GM18858 (cell line): ENCODE measurements around the gene CHCHD1.
A peak's percentile ranks its signal among the peaks of the same experiment; 100 is the strongest.
"Not testable (repeated sequence)": the region's sequence is repeated elsewhere in the genome, so short reads cannot be mapped to it uniquely, and the experiment has no call there.

Source experiments
- ATAC-seq: cut with Tn5 transposase; IDR thresholded peaks from one replicate; pipeline ENCODE4 v1.9.1; 2021; ENCODE audit not compliant: unreplicated experiment

The CHCHD1 gene

DNA sequence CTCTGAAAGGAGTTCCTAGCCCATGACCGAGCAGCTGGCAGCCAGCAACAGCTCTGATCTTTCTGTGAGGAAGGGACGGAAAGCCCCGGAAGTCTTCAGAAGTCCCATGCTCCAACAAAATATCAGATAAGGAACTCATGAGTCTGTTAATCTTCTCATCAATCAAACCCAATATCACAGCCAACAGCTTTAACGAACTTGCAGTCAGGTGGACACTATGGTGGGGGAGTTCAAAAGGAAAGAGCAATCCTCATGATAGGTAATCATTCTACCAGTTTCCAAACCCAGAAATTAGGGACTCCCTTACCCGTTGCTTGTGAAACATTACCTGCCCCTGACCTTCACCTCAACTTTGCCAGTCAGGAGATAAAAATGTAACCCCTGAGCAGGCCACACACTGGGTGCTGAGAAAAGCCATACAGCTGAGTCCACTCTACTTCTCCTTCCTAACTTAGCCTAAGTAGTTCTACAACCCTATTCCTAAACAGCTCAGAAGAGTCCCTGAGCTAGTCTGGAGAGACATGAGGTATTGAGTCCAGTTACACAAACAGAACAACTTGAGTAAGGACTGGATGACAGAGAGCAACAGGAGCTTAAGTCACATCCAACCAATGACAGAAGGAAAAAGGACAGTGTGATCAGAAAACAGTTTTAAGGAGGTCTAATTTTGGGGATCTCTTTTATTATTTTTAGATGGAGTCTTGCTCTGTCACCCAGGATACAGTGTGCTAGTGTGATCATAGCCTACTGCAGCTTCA lies 27.4 kb downstream of the CHCHD1 start:
- ATAC-seq = no peak

DNA sequence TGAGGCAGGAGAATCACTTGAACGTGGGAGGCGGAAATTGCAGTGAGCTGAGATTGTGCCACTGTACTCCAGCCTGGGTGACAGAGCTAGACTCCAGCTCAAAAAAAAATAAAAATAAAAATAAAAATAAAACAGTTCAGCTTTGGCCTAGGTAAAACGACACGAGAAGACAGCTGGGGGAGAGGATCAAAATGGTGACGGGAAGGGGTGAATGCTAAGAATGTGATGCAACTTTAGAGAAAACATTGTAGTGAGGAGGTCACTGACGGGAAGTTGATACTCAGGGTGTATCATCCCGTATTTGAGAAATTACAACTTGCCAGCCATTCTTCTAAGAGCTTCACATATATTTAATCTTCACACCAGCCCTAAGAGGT lies 28.5 kb downstream of the CHCHD1 start:
- ATAC-seq = no peak

DNA sequence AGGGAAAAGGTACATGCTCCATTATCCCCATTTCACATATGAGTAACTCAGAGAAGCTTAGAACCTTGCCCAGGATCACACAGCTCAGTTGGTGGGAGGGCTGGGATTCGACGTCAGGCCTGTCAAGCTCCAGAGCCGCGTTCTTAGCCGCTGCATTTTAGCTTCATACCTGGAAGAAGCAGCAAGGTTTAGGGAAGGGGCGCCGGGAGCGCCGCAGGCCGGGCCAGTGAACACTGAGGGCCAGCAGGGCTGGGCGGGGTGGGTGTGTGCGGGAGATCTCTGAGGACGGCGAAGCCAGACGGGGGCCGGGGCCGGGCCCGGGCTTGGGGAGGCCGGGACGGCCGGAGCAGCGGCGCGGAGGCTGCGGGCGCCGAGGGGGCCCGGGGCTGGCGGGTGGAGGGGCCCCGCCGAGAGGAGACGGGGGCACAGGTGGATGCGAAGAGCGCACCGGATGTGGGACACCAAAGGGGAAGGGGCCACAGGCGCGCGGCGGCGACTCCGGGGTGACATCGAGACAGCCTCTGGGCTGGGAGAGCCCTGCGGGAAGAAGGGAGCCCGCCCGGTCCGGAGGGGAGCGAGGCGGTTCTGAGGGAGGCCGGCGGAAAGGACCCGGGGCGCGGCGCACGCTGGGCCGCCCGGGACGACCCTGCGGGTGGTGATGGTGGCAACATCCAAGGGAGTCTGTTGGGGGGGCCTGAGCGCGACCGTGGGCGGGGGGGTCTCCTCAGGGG lies 29.1 kb downstream of the CHCHD1 start:
- peak; percentile 6 for ATAC-seq

DNA sequence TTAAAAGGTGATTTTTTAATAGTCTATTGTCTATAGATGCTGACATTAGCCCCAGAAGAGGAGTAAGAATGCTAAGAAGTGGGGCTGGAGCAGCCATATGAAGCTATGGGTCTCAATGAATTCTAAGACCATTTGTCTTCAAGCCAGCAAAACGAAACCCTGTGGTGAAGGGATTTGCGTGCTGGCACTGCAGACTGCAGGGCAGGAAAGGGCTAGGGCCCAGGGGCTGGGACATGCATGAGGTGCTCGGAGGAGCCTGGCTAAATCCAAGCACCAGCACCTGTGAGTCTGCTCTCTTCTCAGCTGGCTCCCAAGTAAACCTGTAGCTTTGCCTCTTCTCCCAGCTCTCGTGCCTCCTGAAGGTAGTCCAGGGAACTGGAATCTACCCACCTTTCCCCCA lies 30.8 kb downstream of the CHCHD1 start:
- ATAC-seq = no peak

GRCh38 chr10:73813333-73813732 lies 31.5 kb downstream of the CHCHD1 start:
- ATAC-seq = no peak

- no peak for ATAC-seq
Observed at GRCh38 chr10:73814276-73814895, 32.5 kb downstream of the CHCHD1 start.

DNA sequence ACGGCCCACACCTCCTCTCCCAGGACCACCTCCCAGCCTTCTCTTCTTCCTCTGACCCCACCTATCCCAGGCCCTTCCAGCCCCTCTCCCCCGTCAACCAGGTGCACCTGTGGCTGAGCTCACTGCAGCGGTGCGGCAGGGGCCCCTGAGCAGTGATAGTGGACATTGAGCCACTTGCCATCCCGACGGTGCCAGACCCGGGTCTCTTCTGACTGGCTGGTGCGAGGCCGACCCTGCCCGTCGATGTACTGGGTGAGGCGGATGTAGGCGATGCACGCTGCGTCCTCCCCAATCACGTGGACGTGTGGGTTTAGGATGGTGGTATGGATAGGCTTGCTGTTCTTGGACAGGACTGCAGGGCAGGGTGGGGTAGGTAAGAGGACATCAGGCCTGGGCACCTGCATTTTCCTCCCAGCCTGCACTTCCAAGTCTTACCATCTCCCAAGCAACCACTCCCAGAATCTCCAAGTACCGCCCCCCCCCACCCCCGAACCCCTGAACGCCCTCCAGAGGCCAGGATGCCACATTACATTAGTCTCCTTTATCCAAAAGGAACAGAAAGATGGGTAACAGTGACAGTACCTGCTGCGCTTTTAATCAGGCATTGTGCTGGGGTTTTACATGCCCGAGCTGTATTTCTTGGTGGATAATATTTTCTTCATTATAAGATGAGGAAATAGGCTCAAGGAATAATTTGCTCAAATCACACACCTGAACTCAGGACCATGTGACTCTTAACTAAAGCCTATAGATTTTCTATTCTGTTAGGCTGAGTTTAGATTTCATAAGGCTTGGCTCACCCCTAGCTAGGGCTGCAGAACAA lies 33.3 kb downstream of the CHCHD1 start:
- no peak for ATAC-seq

GRCh38 chr10:73815719-73816030 lies 33.8 kb downstream of the CHCHD1 start:
- ATAC-seq = no peak

DNA sequence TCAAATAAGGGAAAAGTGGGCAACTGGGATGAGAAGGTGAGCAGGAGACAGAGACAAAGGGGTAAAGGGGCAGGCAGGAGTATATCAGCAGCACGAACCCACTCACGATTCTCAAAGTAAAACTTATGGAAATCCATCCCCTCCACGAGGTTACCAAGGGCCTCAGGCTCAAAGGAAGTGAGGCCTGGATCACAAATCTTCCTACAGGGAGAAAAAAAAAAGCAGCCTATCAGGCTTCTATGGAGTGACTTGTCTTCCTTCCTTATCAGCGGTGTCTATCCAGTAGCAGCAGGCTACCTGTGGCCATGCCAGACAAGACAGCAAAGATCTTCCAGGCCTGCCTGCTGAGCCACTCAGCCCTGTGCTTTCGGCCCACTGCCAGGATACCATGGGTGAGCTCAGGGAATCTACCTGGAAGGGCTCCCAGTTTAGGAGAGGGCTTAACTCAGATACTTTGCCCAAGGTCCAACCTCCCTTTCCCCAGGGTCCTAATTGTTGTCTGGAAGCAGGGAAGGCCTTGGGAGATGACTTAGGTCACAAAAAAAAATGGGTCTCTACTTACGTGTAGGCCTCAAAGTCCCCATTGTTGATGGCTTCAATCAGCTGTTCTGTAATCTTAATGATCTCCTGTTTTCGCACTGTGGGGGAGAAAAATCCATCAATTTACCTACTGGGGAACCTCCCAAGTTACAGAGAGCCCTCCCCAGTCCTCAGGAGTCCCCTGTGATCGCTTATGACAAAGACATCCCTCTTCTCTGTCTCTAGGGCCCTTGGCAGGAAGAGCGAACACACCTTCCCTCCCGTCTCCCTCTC lies 35.3 kb downstream of the CHCHD1 start:
- ATAC-seq = no peak

- ATAC-seq = no peak
Observed at GRCh38 chr10:73817826-73818225, 36.0 kb downstream of the CHCHD1 start.

GRCh38 chr10:73818402-73818801 lies 36.6 kb downstream of the CHCHD1 start:
- ATAC-seq = no peak

GRCh38 chr10:73819081-73819480 lies 37.2 kb downstream of the CHCHD1 start:
- no peak for ATAC-seq

GRCh38 chr10:73819513-73820093 lies 37.8 kb downstream of the CHCHD1 start:
- no peak for ATAC-seq

DNA sequence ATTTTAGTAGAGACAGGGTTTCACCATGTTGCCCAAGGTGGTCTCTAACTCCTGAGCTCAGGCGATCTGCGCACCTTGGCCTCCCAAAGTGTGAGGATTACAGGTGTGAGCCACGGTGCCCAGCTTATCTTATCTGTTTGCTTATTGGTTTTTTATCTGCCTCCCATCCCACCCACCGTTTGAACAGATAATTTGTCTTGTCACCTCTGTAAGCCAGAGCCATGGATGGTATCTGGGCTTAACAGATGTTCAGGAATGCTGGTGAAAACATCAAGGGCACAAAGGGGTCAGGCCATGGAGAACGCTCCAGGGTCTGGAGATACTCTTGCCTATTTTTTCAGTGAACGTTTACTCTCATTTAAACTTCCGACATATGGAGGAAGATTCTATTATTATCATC lies 41.5 kb downstream of the CHCHD1 start:
- ATAC-seq = no peak

DNA sequence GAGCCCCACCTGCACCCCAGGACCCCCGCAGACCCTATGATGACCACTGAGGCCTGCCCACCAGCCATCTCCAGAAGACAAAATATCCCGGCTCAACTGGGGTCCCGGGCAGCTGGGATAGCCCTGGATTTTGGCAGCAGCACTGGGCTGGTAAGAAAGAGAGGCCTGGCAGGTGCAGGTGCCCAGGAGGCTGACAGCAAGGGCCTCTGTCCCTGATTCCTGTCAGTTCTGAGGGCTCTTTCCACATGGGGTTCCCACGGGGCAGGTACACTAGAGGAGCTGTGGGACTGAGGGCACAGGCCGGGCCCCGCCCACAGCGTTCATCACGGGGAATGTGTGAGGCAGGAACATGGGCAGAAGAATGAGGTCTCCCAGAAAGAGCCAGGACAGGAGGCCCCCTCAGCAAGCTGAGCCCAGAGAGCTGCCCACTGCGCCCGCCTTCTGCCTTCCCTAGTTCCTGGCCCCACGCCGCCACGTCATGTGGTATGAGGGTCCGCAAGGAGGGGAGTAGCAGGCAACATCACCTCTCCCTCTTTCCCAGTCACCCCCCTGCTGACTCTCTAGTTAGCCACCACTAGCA lies 42.4 kb downstream of the CHCHD1 start:
- no peak for ATAC-seq

- no peak for ATAC-seq
Observed at GRCh38 chr10:73827346-73828089, 45.7 kb downstream of the CHCHD1 start.

DNA sequence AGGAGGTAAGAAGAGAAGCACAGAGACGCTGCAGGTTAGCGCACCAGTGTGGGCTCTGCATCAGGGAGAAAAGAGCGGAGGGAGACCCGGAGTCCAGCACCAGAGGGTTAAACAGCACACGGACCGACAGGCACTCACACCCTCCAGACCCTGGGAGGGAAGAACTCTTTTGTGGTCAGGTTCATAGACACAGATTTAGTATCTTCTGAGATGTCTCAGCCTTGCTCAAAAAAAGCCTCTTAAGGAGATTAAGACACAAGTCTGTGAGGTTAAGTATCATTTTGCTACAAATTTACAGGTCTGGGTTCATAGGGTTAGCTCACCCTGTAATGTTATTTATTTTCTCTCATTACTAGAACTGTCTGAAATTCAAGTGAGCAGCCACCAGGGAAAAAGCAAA lies 46.3 kb downstream of the CHCHD1 start:
- no peak for ATAC-seq

DNA sequence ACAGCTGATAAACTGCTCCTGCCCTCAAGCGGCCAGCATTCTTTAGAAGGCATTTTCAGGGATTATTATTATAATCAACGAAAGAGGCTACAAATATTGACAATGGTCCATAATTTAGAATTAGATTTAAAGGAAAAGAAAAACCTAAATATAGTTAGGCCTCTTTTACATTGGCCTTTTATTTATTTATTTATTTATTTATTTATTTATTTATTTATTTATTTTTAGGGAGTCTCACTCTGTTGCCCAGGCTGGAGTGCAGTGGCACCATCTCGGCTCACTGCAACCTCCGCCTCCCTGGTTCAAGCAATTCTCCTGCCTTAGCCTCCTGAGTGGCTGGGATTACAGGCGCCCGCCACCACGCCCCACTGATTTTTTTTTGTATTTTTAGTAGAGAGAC lies 47.2 kb downstream of the CHCHD1 start:
- not testable (repeated sequence) for ATAC-seq
